GM21390 (cell line): Measurements from ENCODE around the gene AKR7A2.
"Not testable (repeated sequence)": the region's sequence is repeated elsewhere in the genome, so short reads cannot be mapped to it uniquely, and the experiment has no call there.

ENCODE experiments used
- ATAC-seq: cut with Tn5 transposase; IDR thresholded peaks from one replicate; pipeline ENCODE4 v1.9.1; 2021; ENCODE audit not compliant: unreplicated experiment

AKR7A2 gene

DNA sequence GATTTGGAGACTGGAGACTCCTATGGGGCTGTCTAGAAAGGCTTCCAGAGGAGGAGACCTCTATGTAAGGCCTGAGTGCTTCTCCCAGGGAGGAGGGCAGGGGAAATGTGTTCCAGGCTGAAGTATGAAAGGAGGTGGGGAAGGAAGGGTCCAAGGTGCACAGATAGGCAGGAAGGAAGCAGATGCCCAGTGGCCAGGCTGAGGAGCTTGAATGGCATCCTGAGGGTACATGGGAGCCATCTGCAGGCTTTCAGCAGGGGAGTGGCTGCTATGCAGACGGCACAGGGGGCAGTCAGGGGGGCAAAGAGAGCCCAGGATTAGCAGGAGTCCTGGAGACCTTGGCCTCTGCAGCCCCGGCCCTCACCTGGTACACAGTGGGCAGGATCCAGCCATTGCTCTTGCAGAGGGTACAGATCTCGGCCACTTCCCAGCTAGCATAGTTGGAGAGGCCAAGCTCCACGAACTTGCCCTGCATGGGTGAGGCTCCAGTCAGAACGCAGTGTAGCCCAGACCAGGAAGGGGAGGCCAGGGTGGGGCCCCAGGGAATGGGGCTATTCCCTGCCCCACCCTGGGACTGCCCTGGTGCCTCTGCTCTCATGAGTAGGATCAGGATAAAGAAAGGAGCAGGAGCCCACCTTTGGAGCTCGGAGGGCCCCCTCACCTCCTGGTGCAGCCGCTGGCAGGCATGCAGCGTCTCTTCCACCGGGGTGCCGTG lies 4.0 kb downstream of the AKR7A2 start:
- no peak for ATAC-seq

DNA sequence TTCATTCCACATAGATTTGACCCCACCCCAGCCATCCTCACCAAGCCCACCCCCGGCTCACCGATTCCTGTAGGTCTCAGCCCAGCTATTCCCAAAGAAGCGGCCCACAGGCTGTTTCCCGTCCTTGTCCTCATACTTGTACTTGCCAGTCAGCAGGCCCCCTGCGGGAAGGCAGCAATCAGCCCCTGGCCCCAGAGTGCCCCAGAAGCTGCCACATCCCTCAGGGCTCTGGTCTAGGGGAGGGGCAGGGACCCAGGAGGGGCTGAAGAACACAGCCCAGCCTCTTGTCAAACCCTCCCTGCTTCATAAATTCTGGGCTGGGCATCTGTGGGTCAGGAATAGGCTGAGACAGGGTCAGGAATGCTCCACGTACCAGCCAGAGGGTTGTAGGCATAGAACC lies 5.0 kb downstream of the AKR7A2 start:
- no peak for ATAC-seq

DNA sequence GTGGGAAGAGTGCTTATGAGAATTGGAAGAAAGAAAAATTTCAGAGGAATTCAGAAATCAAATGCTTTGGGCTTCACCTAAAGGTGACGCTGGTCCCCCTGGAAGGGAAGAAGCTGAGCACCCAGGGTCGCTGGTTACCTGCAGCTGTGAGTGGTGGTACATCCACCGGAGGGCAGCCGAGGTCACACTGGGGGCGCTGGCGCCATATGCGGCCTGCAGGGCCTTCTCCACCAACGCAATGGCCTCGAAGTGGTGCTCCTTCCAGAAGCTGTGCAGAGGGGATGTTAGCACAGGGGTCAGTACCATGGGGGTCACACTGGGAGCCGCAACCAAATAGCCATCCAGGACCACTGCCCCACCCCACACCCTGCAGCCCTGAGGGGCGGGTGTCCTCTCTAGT lies 6.1 kb downstream of the AKR7A2 start:
- ATAC-seq = no peak

DNA sequence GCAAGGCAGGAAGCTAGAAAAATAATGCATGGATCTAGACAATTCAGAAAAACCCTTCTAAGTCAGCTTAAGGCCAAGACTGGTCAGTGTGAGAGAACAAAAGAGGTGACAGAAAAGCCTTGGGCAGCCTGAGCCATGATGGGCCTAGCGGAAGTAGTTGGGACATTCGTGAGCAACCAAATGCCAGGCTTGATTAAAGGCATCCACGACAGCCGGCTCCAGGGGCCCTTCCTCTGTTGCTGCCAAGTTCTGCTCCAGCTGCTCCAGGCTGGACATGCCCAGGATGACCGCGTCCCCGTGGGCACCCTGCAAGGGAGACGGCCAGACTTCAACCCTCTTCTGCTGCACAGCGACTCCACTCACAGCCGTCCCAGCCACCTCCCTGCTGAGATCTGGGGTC lies 7.9 kb downstream of the AKR7A2 start:
- not testable (repeated sequence) for ATAC-seq

DNA sequence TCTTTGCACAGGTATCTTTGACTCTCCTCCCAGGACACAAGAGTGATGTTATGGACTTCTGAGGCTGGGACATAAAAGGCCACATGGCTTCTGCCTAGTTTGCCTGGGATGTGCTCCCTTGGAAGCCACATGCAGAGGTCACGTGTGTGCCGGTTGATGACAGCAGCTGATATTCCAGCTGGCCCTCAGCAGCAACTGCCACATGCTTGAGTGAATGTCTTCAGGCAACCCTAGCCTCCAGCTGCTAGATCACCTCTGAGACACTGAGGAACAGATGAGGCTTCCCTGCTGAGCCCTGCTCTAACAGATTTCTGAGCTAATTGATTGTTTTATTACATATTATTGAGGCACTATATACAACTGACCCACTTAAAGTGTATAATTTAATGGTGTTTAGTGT lies 11.7 kb downstream of the AKR7A2 start:
- ATAC-seq = no peak

DNA sequence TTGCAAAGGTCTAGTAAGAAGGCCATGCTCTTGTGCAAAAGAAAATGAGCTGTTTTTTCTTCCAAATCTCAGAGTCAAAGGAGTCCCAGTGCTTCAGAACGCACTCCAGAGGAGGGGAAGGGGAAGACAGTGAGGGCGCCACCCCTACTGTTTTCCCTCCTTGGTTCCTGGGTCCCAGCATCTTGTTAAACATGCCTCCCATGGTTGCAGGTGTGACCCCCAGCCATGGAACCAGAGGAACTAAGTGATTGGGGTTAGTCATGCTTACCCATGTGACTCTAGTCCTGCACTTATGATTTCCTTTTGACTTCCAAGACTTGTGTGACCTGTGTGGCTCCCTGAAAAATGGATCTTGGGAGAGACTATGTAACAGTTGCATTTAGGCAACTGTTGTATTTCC lies 17.3 kb downstream of the AKR7A2 start:
- ATAC-seq = no peak

DNA sequence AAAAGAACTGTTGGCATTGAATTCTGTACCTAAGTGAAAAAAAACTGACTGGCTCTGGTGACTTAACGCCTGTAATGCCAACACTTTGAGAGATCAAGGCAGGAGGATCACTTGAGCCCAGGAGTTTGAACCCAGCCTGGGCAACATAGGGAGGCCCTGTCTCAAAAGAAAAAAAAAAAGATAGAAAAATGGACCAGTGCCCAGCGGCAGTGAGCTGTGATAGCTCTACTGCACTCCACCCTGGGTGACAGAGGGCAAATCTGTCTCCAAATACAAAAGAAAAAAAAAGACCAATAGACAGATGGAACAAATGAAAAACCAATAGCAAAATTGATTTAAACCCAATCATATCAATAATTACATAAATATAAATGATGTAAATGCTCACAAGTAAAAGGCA lies 22.7 kb downstream of the AKR7A2 start:
- ATAC-seq = no peak

DNA sequence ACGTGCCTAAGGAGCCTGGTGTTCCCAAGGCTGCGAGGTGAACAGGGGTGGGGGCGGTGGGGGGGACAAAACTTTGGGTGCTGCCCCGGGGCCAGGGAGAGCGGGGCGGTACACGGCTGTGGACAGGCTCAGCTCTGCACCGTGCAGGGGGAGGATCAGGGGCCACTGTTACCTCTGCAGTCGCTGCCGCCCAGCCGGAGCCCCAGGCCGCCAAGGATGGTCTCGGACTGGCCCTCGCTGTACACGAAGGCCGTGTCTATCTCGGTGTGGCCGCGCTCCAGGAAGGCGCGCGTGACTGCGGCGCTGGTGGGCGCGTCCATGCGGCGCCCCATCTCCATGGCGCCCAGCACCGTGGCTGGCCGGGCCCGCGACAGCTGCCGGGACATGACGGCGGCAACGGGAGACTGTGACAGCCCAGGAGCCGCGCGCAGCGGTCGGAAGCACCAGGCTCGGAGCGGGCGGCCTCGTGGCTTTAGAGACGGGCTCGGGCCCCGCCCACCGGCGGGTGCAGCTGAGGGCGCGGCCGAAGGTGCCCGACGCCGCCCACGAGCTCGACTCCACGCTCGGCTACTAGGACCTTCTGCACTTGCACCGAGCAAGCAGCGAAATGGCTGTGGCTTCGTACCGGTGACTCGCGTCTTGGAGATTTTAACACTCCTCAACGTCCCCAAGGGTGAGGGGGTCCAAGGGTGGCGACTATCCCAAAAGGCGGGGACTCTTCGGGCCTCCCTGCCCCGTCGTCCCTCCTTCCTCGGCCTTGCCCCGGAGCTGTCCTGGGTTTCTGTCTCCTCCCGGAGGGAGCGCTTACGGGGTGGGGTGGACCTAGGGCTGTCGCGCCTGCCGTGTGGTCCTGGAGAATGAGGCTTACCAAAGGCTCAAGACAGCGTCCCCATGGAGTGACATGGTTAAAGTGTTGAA lies 23.4 kb downstream of the AKR7A2 start, which contains the start of gene AKR7A3:
AKR7A3 (minus strand) TSS at position 447 of the 918 bp plus-strand sequence; CDS start at position 386, 61 bp downstream.
- ATAC-seq = not testable (repeated sequence)

DNA sequence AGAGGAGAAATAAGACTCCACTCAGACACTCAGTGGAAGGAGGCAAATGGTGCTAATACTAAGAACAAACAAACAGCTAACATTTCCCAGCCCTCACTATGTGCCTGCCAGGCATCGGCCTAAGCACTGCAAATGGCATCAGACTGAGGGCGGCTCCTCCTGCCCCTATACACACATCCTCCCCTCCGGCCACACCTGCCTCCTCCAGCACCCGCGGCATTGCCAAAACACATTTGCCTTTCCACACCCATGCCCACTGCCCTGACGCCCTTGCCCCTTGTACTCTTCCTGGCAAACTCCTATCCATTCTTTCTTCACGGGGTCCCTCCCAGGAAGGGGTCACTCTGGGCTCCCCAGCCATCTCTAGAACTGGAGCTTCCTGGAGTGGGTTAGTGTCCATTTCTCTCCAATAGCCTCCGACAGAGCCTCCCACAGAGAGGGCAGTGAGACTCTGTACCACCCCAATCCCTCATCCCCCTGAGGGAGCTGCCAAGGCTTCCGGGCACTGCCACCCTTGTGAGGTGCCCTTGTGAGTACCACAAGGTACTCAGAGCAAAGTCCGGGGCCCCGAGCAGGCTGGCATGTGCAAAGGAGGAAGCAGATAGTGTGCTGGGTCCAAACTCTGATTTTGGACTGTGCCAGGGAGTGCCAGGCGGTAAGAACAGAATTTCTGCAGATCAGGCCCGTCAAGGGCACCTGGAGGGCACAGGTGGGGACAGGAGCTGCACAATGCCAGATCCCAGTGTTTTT lies 24.3 kb downstream of the AKR7A2 start:
- no peak for ATAC-seq

DNA sequence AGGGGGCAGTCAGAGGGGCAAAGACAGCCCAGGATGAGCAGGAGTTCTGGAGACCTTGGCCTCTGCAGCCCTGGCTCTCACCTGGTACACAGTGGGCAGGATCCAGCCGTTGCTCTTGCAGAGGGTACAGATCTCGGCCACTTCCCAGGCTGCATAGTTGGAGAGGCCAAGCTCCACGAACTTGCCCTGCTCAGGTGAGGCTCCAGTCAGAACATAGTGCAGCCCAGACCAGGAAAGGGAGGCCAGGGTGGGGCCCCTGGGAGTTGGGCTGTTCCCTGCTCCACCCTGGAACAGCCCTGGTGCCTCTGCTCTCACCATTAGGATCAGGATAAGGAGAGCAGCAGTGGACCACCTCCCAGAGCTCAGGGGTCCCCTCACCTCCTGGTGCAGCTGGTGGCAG lies 26.1 kb downstream of the AKR7A2 start:
- ATAC-seq = not testable (repeated sequence)

DNA sequence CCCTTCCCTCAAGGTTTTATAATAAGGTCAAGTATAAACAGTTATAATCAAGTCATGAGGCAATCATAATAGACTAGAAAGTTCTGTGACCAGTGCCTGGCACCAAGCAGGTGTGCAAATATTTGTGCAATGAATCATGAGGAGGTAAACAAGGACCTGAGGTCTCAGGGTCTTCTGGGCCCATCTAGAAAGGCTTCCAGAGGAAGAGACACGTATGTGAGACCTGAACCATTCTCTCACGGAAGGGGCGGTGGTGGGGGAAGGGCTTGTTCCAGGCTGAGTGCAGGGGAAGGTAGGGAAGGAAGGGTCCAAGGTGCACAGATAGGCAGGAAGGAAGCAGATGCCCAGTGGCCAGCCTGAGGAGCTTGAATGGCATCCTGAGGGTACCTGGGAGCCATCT lies 26.6 kb downstream of the AKR7A2 start:
- not testable (repeated sequence) for ATAC-seq

DNA sequence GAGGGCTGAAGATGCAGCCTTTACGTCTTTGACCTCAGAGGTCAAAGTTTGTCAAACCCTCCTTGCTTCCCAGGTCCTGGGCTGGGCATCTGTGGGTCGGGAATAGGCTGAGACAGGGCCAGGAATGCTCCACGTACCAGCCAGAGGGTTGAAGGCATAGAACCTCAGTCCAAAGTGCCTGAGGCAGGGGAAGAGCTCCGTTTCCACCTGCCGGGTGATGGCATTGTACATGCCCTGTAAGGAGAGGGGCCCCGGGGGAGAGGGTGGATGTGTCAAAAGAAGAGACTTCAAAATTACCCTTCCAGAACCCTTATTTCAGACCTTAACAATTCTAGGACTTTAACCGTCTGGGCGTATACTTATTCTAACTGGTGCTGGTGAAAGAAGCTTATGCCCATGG lies 27.1 kb downstream of the AKR7A2 start:
- ATAC-seq = no peak

DNA sequence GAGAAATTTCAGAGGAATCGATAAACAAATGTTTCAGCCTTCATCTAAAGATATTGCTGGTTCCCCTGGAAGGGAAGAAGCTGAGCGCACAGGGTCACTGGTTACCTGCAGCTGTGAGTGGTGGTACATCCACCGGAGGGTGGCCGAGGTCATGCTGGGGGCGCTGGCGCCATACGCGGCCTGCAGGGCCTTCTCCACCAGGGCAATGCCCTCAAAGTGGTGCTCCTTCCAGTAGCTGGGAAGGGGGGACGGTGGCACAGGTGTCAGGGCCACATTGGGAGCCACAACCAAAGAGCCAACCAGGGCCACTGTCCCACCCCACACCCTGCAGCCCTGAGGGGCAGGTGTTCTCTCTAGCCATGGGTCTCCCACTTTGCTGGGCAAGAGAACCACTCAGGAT lies 28.1 kb downstream of the AKR7A2 start:
- ATAC-seq = no peak

DNA sequence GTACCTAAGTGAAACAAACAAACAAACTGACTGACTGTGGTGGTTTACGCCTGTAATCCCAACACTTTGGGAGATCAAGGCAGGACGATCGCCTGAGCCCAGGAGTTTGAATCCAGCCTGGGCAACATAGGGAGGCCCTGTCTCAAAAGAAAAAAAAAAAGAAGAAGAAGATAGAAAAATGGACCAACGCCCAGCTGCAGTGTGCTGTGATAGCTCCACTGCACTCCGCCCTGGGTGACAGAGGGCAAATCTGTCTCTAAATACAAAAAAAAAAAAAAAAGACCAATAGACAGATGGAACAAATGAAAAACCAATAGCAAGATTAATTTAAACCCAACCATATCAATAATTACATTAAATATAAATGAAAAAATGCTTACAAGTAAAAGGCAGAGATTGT lies 37.3 kb downstream of the AKR7A2 start:
- no peak for ATAC-seq

DNA sequence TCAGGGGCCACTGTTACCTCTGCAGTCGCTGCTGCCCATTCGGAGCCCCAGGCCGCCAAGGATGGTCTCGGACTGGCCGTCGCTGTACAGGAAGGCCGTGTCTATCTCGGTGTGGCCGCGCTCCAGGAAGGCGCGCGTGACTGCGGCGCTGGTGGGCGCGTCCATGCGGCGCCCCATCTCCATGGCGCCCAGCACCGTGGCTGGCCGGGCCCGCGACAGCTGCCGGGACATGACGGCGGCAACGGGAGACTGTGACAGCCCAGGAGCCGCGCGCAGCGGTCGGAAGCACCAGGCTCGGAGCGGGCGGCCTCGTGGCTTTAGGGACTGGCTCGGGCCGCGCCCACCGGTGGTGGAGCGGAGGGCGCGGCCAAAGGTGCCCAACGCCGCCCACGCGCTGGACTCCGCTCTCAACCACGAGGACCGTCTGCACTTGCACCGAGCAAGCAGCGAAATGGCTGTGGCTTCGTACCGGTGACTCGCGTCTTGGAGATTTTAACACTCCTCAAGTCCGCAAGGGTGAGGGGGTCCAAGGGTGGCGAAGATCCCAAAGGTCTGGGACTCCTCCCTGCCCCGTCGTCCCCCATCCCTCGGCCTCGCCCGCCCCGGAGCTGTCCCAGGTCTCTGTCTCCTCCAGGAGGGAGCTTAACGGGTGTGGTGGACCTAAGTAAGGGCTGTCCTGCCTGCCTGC lies 38.0 kb downstream of the AKR7A2 start:
- ATAC-seq = not testable (repeated sequence)

DNA sequence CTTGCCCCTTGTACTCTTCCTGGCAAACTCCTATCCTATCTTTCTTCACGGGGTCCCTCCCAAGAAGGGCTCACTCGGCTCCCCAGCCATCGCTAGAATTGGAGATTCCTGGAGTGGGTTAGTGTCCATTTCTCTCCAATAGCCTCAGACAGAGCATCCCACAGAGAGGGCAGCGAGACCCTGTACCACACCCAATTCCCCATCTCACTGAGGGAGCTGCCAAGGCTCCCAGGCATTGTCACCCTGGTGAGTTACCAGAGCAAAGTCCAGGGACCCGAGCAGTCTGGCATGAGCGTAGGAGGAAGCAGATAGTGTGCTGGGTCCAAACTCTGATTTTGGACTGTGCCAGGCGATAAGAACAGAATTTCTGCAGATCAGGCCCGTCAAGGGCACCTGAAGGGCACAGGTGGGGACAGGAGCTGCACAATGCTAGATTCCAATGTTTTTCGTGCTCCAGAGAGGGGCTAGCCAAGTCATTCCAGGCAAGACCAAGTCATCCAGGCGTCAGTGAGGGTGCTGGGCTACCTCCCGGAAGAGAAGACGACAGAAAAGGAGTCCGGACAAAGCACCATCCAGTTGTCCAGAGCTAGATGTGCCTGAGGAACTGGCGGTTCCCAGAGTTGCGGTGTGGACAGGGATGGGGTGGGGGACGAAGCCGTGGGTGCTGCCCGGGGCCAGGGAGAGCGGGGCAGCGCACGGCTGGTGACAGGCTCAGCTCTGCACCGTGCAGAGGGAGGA lies 38.7 kb downstream of the AKR7A2 start:
- no peak for ATAC-seq

DNA sequence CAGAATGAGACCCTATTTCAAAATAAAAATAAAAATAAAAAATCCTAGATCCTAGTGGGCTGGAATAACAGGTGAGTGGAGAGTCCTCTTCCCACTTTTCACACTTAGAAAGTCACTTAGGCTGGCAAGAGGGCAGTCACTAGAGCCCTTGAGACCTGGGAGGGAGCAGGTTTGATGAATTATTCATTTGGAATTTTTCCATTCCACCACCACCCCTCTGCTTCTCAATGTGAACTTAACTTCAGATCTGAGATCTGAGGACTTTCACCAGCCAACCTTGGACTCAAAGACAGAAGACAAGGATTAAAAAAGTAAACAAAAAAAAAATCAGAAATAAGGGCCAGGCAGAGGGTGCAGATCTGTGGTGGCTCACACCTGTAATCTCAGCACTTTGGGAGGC lies 39.9 kb downstream of the AKR7A2 start:
- ATAC-seq = no peak

DNA sequence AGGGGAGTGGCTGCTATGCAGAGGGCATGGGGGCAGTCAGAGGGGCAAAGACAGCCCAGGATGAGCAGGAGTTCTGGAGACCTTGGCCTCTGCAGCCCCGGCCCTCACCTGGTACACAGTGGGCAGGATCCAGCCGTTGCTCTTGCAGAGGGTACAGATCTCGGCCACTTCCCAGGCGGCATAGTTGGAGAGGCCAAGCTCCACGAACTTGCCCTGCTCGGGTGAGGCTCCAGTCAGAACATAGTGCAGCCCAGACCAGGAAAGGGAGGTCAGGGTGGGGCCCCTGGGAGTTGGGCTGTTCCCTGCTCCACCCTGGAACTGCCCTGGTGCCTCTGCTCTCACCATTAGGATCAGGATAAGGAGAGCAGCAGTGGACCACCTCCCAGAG lies 41.6 kb downstream of the AKR7A2 start:
- not testable (repeated sequence) for ATAC-seq

DNA sequence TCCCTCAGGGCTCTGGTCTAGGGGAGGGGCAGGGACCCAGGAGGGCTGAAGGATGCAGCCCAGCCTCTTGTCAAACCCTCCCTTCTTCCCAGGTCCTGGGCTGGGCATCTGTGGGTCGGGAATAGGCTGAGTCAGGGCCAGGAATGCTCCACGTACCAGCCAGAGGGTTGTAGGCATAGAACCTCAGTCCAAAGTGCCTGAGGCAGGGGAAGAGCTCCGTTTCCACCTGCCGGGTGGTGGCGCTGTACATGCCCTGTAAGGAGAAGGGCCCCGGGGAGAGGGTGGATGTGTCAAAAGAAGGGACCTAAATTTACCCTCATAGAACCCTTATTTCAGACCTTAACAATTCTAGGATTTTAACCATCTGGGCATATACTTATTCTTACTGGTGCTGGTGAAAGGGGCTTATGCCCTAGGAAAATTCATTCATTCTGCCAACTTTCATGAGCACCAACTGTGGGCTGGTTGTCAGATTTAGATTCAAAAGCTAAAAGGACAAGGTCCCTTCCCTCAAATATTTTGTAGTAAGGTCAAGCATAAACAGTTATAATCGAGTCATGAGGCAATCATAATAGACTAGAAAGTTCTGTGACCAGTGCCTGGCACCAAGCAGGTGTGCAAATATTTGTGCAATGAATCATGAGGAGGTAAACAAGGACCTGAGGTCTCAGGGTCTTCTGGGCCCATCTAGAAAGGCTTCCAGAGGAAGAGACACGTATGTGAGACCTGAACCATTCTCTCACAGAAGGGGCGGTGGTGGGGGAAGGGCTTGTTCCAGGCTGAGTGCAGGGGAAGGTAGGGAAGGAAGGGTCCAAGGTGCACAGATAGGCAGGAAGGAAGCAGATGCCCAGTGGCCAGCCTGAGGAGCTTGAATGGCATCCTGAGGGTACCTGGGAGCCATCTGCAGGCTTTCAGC lies 42.3 kb downstream of the AKR7A2 start:
- not testable (repeated sequence) for ATAC-seq
